ENCODE measurements around the gene ZBTB24. TPM values are rescaled to one million over a fixed set of nuclear protein-coding genes. Genes with fewer than 3 reads are reported as not detected.

ZBTB24 gene
- total RNA-seq, 1 experiment from 2014 or later: 21.5 TPM

- BruUV-seq (replicated peaks): no TSS peak
- ATAC-seq (no peak), DNase-seq (ENCODE audit: low read depth, low spot score) (no peak)
- Histone ChIP-seq H3K4me3 (ENCODE audit: low read depth in 2 of 2, low read length in 2 of 2) (no peak overlapping the region), H3K4me1 (ENCODE audit: control insufficient read depth, insufficient read depth, low read length) (peaks cover 4% of the 10 kb centered on the region; the same call in 1 of the 2 replicates), H3K9me3 (ENCODE audit: control insufficient read depth, insufficient read depth, low read depth, low read length) (no peaks in the 10 kb centered on the region), H3K27ac (ENCODE audit: low read length) (no peak overlapping the region), H3K27me3 (ENCODE audit: control insufficient read depth, insufficient read depth, low read length) (no peaks in the 10 kb centered on the region), H3K36me3 (ENCODE audit: control insufficient read depth, insufficient read depth, low read length) (no peaks in the 10 kb centered on the region)
- POLR2A ChIA-PET: interaction anchor here (0.7 kb wide), 1 partner anchor 20 kb away, joined by 4 read pairs; no protein-coding TSS in a partner anchor
- TF ChIP-seq SIN3A (IDR thresholded peaks at IDR 0.05; ENCODE audit: borderline replicate concordance, insufficient read depth, low read depth, low read length): no peak
- no peak for TF ChIP-seq CTCF (IDR thresholded peaks at IDR 0.05)
- no peak for TF ChIP-seq TCF7L2 (IDR thresholded peaks at IDR 0.05; ENCODE audit: low read depth, low read length)
- no peak for TF ChIP-seq POLR2AphosphoS5 (IDR thresholded peaks at IDR 0.05; ENCODE audit: low read depth, low read length)
- no peak for TF ChIP-seq REST (IDR thresholded peaks at IDR 0.05; ENCODE audit: insufficient read depth in 1 of 2, low read depth in 2 of 2, low read length in 1 of 2)
- CTCF ChIA-PET: no interaction called here
- in situ Hi-C loops (cut with HindIII; ENCODE audit: low pct_unique_long_range_greater_than_20kb, low sequenced_read_pairs): no loop called here
- intact Hi-C loops (cut with micrococcal nuclease; ENCODE audit: unreplicated experiment): no loop called here
Measured at GRCh38 chr6:109429496-109429895, 53.5 kb downstream of the ZBTB24 start.

- BruUV-seq (replicated peaks): no TSS peak
- ATAC-seq (no peak), DNase-seq (ENCODE audit: low read depth, low spot score) (no peak)
- TF ChIP-seq POLR2AphosphoS5 (IDR thresholded peaks at IDR 0.05; ENCODE audit: low read depth, low read length) (no peak), SIN3A (IDR thresholded peaks at IDR 0.05; ENCODE audit: borderline replicate concordance, insufficient read depth, low read depth, low read length) (no peak), CTCF (IDR thresholded peaks at IDR 0.05) (no peak), REST (IDR thresholded peaks at IDR 0.05; ENCODE audit: insufficient read depth in 1 of 2, low read depth in 2 of 2, low read length in 1 of 2) (no peak), TCF7L2 (IDR thresholded peaks at IDR 0.05; ENCODE audit: low read depth, low read length) (no peak)
- intact Hi-C loops (cut with micrococcal nuclease; ENCODE audit: unreplicated experiment): no loop called here
- H3K9me3 ChIP-seq (ENCODE audit: control insufficient read depth, insufficient read depth, low read depth, low read length): no peaks in the 10 kb centered on the region
- in situ Hi-C loops (cut with HindIII; ENCODE audit: low pct_unique_long_range_greater_than_20kb, low sequenced_read_pairs): no loop called here
- no peak overlapping the region for H3K4me3 ChIP-seq (ENCODE audit: low read depth in 2 of 2, low read length in 2 of 2)
- H3K27ac ChIP-seq (ENCODE audit: low read length): no peak overlapping the region
- ChIA-PET CTCF (no interaction called here), POLR2A (interaction anchor here (0.7 kb wide), 2 partner anchors 19 to 27 kb away, joined by 4 to 13 read pairs; partner anchors contain the start of gene MICAL1)
- H3K27me3 ChIP-seq (ENCODE audit: control insufficient read depth, insufficient read depth, low read length): no peaks in the 10 kb centered on the region
- peaks cover 9% of the 10 kb centered on the region; the same call in 1 of the 2 replicates for H3K4me1 ChIP-seq (ENCODE audit: control insufficient read depth, insufficient read depth, low read length)
- no peaks in the 10 kb centered on the region for H3K36me3 ChIP-seq (ENCODE audit: control insufficient read depth, insufficient read depth, low read length)
Measured at GRCh38 chr6:109428889-109429477, 54.0 kb downstream of the ZBTB24 start.

Measured in Panc1 (cell line).